ENCODE data around the gene SAMD11. TPM values are rescaled to one million over a fixed set of nuclear protein-coding genes. Genes with fewer than 3 reads are reported as not detected.

Gene SAMD11
- total RNA-seq, 1 donor from 2014 or later, result 0.53 TPM

DNA sequence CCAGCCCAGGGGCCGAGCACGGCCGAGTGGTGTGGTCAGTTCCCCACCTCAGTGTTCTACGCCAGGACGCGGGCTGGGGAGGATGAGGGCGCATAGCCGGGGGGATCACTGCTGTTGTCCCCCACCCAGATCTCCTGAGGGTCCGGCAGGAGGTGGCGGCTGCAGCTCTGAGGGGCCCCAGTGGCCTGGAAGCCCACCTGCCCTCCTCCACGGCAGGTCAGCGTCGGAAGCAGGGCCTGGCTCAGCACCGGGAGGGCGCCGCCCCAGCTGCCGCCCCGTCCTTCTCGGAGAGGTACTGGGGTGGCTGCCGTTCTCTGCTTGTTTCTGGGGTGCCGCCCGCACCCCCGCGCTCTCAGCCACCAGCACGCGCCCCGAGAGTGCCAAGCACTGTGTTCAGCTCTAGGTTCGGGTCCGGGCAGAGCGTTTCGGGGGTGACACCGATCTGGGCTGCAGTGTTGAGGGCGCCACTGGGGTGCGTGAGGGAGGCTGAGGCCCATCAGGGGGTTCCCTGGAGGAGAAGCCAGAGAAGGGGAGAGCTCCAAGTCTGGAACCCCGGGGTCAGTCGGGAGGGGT, 17.4 kb downstream of the SAMD11 start:
- DNase-seq (ENCODE audit: low read depth), result no peak
- H3K36me3 ChIP-seq (ENCODE audit: control insufficient read depth, insufficient read depth, low read length), result no peaks in the 10 kb centered on the region
- TF ChIP-seq, protein P1, sequence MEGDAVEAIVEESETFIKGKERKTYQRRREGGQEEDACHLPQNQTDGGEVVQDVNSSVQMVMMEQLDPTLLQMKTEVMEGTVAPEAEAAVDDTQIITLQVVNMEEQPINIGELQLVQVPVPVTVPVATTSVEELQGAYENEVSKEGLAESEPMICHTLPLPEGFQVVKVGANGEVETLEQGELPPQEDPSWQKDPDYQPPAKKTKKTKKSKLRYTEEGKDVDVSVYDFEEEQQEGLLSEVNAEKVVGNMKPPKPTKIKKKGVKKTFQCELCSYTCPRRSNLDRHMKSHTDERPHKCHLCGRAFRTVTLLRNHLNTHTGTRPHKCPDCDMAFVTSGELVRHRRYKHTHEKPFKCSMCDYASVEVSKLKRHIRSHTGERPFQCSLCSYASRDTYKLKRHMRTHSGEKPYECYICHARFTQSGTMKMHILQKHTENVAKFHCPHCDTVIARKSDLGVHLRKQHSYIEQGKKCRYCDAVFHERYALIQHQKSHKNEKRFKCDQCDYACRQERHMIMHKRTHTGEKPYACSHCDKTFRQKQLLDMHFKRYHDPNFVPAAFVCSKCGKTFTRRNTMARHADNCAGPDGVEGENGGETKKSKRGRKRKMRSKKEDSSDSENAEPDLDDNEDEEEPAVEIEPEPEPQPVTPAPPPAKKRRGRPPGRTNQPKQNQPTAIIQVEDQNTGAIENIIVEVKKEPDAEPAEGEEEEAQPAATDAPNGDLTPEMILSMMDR (IDR thresholded peaks at IDR 0.05; ENCODE audit: insufficient read depth, low read length, severe bottlenecking), result no peak
- H3K4me3 ChIP-seq (ENCODE audit: low read depth, low read length), result no peak overlapping the region
- FAIRE-seq, result no peak
- peaks cover 16% of the 10 kb centered on the region for H3K27me3 ChIP-seq (ENCODE audit: control insufficient read depth, insufficient read depth, low read length)

DNA sequence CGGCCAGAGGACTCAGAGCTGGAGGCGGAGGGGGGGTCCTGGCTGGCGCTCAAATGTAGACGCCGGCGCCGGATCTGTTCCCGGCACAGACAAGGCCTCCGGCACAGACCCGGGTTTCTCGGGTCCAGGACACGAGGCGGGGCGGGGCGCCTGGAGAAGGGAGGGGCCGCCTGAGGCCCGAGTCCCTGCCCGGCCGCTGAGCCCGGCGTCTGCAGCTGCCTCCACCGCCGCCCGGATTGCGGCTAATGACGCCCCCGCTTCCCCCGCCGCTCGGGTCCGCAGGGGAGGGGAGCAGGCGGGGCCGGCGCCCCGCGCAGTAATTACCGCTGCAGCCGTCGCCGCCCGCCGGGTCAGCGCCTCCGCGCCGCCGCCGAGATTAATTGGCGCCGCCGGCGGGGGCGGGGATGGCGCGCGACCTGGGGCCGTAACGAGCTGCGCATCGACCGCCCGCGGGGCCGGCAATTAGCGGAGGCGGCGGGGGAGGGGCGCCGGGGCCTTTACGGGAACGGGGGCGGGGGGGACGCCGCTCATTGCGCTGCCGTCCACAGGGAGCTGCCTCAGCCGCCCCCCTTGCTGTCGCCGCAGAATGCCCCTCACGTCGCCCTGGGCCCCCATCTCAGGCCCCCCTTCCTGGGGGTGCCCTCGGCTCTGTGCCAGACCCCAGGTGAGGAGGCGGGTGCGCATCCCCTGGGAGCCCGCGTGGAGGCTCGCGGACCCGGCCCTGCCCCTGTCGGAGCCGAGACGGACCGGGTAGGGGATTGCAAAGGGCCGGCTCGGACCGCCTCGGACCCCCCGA, 18.1 kb downstream of the SAMD11 start:
- Histone ChIP-seq H3K27me3 (ENCODE audit: control insufficient read depth, insufficient read depth, low read length) (peaks cover 16% of the 10 kb centered on the region), H3K36me3 (ENCODE audit: control insufficient read depth, insufficient read depth, low read length) (peaks cover 1% of the 10 kb centered on the region), H3K4me3 (ENCODE audit: low read depth, low read length) (peak overlapping the region; percentile 7)
- TF ChIP-seq, protein P1 (IDR thresholded peaks at IDR 0.05; ENCODE audit: insufficient read depth, low read length, severe bottlenecking), result no peak
- DNase-seq (ENCODE audit: low read depth), result no peak
- no peak for FAIRE-seq

- Histone ChIP-seq H3K27me3 (ENCODE audit: control insufficient read depth, insufficient read depth, low read length) (peaks cover 16% of the 10 kb centered on the region), H3K4me3 (ENCODE audit: low read depth, low read length) (no peak overlapping the region), H3K36me3 (ENCODE audit: control insufficient read depth, insufficient read depth, low read length) (peaks cover 4% of the 10 kb centered on the region)
- DNase-seq (ENCODE audit: low read depth), result no peak
- no peak for FAIRE-seq
- TF ChIP-seq, protein P1 (IDR thresholded peaks at IDR 0.05; ENCODE audit: insufficient read depth, low read length, severe bottlenecking), result no peak
Observed at GRCh38 chr1:942411-942821, 18.7 kb downstream of the SAMD11 start.

- Histone ChIP-seq H3K36me3 (ENCODE audit: control insufficient read depth, insufficient read depth, low read length) (peaks cover 9% of the 10 kb centered on the region), H3K4me3 (ENCODE audit: low read depth, low read length) (no peak overlapping the region), H3K27me3 (ENCODE audit: control insufficient read depth, insufficient read depth, low read length) (peaks cover 16% of the 10 kb centered on the region)
- TF ChIP-seq, protein P1 (IDR thresholded peaks at IDR 0.05; ENCODE audit: insufficient read depth, low read length, severe bottlenecking), result no peak
- FAIRE-seq (no peak), DNase-seq (ENCODE audit: low read depth) (no peak)
Observed at GRCh38 chr1:942864-943533, 19.3 kb downstream of the SAMD11 start.

GRCh38 chr1:943545-944340, 20.0 kb downstream of the SAMD11 start:
- FAIRE-seq (no peak), DNase-seq (ENCODE audit: low read depth) (no peak)
- Histone ChIP-seq H3K27me3 (ENCODE audit: control insufficient read depth, insufficient read depth, low read length) (peaks cover 16% of the 10 kb centered on the region), H3K4me3 (ENCODE audit: low read depth, low read length) (no peak overlapping the region), H3K36me3 (ENCODE audit: control insufficient read depth, insufficient read depth, low read length) (peaks cover 13% of the 10 kb centered on the region)
- TF ChIP-seq, protein P1 (IDR thresholded peaks at IDR 0.05; ENCODE audit: insufficient read depth, low read length, severe bottlenecking), result no peak

Data from bronchial epithelial cell (primary cell).